Measurements from ENCODE around the gene ADGRE1. TPM values are rescaled to one million over a fixed set of nuclear protein-coding genes. Genes with fewer than 3 reads are reported as not detected.

Gene ADGRE1
- polyA plus RNA-seq, 1 donor from 2014 or later, result not detected

- Histone ChIP-seq H3K4me2 (ENCODE audit: low read length) (no peak overlapping the region), H3K9ac (ENCODE audit: low read length) (no peak overlapping the region), H3K27ac (ENCODE audit: low read length) (no peak overlapping the region), H3K9me3 (ENCODE audit: low read length) (no peaks in the 10 kb centered on the region), H3K4me3 (ENCODE audit: low read length) (no peak overlapping the region), H4K20me1 (ENCODE audit: insufficient read depth) (no peaks in the 10 kb centered on the region), H3K9me2 (ENCODE audit: insufficient read depth, low read length) (no peaks in the 10 kb centered on the region), H3K79me2 (replicated peaks; ENCODE audit: insufficient read depth, low read length) (no peaks in the 10 kb centered on the region), H2AFZ (ENCODE audit: low read depth, low read length) (no peak overlapping the region), H3K36me3 (ENCODE audit: insufficient read depth, low read length) (no peaks in the 10 kb centered on the region), H3K27me3 (ENCODE audit: insufficient read depth, low read depth, low read length) (no peaks in the 10 kb centered on the region), H3F3A (ENCODE audit: insufficient read depth, low read length, poor library complexity, severe bottlenecking) (no peaks in the 10 kb centered on the region)
- TF ChIP-seq REST (IDR thresholded peaks at IDR 0.05; ENCODE audit: borderline replicate concordance) (no peak), EP300 (conservative IDR thresholded peaks at IDR 0.05; ENCODE audit: poor library complexity, severe bottlenecking) (no peak), TAF1 (IDR thresholded peaks at IDR 0.05; ENCODE audit: low read depth) (no peak)
Measured at GRCh38 chr19:6955082-6955481, 67.7 kb downstream of the ADGRE1 start.

- Histone ChIP-seq H3K4me3 (ENCODE audit: low read length) (no peak overlapping the region), H3K79me2 (replicated peaks; ENCODE audit: insufficient read depth, low read length) (no peaks in the 10 kb centered on the region), H3K9me2 (ENCODE audit: insufficient read depth, low read length) (no peaks in the 10 kb centered on the region), H2AFZ (ENCODE audit: low read depth, low read length) (no peak overlapping the region), H3K4me2 (ENCODE audit: low read length) (no peak overlapping the region), H4K20me1 (ENCODE audit: insufficient read depth) (no peaks in the 10 kb centered on the region), H3K9ac (ENCODE audit: low read length) (no peak overlapping the region), H3K27me3 (ENCODE audit: insufficient read depth, low read depth, low read length) (no peaks in the 10 kb centered on the region), H3K27ac (ENCODE audit: low read length) (no peak overlapping the region), H3K9me3 (ENCODE audit: low read length) (no peaks in the 10 kb centered on the region), H3K36me3 (ENCODE audit: insufficient read depth, low read length) (no peaks in the 10 kb centered on the region), H3F3A (ENCODE audit: insufficient read depth, low read length, poor library complexity, severe bottlenecking) (no peaks in the 10 kb centered on the region)
- TF ChIP-seq RAD21 (conservative IDR thresholded peaks at IDR 0.05) (no peak), REST (IDR thresholded peaks at IDR 0.05; ENCODE audit: borderline replicate concordance) (no peak), EZH2 (IDR thresholded peaks at IDR 0.05; ENCODE audit: borderline replicate concordance, insufficient read depth, low read length, poor library complexity, severe bottlenecking) (no peak), POLR2AphosphoS5 (IDR thresholded peaks at IDR 0.05) (no peak), EP300 (conservative IDR thresholded peaks at IDR 0.05; ENCODE audit: poor library complexity, severe bottlenecking) (no peak), SMC3 (conservative IDR thresholded peaks at IDR 0.05; ENCODE audit: poor library complexity) (no peak), TAF1 (IDR thresholded peaks at IDR 0.05; ENCODE audit: low read depth) (no peak), MXI1 (conservative IDR thresholded peaks at IDR 0.05; ENCODE audit: poor library complexity, severe bottlenecking) (no peak)
- TF ChIP-seq, protein P1, sequence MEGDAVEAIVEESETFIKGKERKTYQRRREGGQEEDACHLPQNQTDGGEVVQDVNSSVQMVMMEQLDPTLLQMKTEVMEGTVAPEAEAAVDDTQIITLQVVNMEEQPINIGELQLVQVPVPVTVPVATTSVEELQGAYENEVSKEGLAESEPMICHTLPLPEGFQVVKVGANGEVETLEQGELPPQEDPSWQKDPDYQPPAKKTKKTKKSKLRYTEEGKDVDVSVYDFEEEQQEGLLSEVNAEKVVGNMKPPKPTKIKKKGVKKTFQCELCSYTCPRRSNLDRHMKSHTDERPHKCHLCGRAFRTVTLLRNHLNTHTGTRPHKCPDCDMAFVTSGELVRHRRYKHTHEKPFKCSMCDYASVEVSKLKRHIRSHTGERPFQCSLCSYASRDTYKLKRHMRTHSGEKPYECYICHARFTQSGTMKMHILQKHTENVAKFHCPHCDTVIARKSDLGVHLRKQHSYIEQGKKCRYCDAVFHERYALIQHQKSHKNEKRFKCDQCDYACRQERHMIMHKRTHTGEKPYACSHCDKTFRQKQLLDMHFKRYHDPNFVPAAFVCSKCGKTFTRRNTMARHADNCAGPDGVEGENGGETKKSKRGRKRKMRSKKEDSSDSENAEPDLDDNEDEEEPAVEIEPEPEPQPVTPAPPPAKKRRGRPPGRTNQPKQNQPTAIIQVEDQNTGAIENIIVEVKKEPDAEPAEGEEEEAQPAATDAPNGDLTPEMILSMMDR (IDR thresholded peaks at IDR 0.05; ENCODE audit: poor library complexity, severe bottlenecking), result no peak
Measured at GRCh38 chr19:6956573-6956972, 69.2 kb downstream of the ADGRE1 start.
